Neuronal stem cell (in vitro differentiated cells): Measurements from ENCODE around the gene TTPAL.

Source experiments
- DNase-seq: peaks from one replicate; pipeline ENCODE4 v3.0.0-alpha.2; 2013; ENCODE audit warnings: low spot score
- H2AFZ ChIP-seq: one replicate; pipeline ENCODE4 v1.6.1; 2013; ENCODE audit warnings: mild to moderate bottlenecking, low read length, inconsistent platforms
- H2AK5ac ChIP-seq: 2 replicates; pipeline ENCODE4 v1.6.1; 2013; ENCODE audit warnings: low read depth, mild to moderate bottlenecking, inconsistent platforms, low read length, moderate library complexity, mixed read lengths
- H2BK120ac ChIP-seq: 2 replicates; pipeline ENCODE4 v1.6.1; 2013; ENCODE audit warnings: low read depth, mild to moderate bottlenecking, inconsistent platforms, low read length, moderate library complexity, mixed read lengths
- H2BK12ac ChIP-seq: one replicate; pipeline ENCODE4 v1.6.1; 2013; ENCODE audit warnings: low read length, inconsistent platforms
- H2BK15ac ChIP-seq: 2 replicates; pipeline ENCODE4 v1.6.1; 2013; ENCODE audit warnings: mild to moderate bottlenecking, low read length, inconsistent platforms, mixed read lengths
- H2BK5ac ChIP-seq: one replicate; pipeline ENCODE4 v1.6.1; 2013; ENCODE audit warnings: inconsistent platforms, mild to moderate bottlenecking, low read length, moderate library complexity
- H3K14ac ChIP-seq: one replicate; pipeline ENCODE4 v1.6.1; 2013; ENCODE audit warnings: low read length, inconsistent platforms
- H3K18ac ChIP-seq: 2 replicates; pipeline ENCODE4 v1.6.1; 2013; ENCODE audit warnings: low read length, inconsistent platforms
- H3K23ac ChIP-seq: 2 replicates; pipeline ENCODE4 v1.6.1; 2013; ENCODE audit warnings: low read depth, mild to moderate bottlenecking, mixed read lengths, low read length, inconsistent platforms; ENCODE audit not compliant: poor library complexity
- H3K27ac ChIP-seq: replicated peaks from 3 replicates; pipeline ENCODE4 v1.5.1; 2013; ENCODE audit warnings: low read length, inconsistent platforms
- H3K27me3 ChIP-seq, 3 experiments: 2 replicates each; pipeline ENCODE4 v1.6.1; 2013; ENCODE audit warnings: low read length in 3 of 3, mild to moderate bottlenecking in 2 of 3, inconsistent platforms in 1 of 3, low read depth in 1 of 3, mixed read lengths in 1 of 3, moderate library complexity in 1 of 3; ENCODE audit not compliant: control insufficient read depth in 3 of 3, insufficient read depth in 3 of 3
- H3K36me3 ChIP-seq, 2 donors: replicated peaks in 1 of 2; 2 replicates each; pipeline ENCODE4 v1.6.1; 2013; ENCODE audit warnings: low read length in 2 of 2; ENCODE audit not compliant: control insufficient read depth in 2 of 2, insufficient read depth in 2 of 2
- H3K4ac ChIP-seq: 2 replicates; pipeline ENCODE4 v1.6.1; 2013; ENCODE audit warnings: inconsistent platforms, mild to moderate bottlenecking, low read length, moderate library complexity
- H3K4me1 ChIP-seq, 2 donors: 1 replicate in 1 of 2; 2 replicates in 1 of 2; pipeline ENCODE4 v1.6.1; 2013; ENCODE audit warnings: low read length in 2 of 2, low read depth in 1 of 2; ENCODE audit not compliant: control insufficient read depth in 2 of 2, insufficient read depth in 1 of 2
- H3K4me2 ChIP-seq: one replicate; pipeline ENCODE4 v1.6.1; 2013; ENCODE audit warnings: mild to moderate bottlenecking, low read length, inconsistent platforms; ENCODE audit not compliant: insufficient read depth, poor library complexity, severe bottlenecking
- H3K4me3 ChIP-seq, 2 donors: 2 replicates each; pipeline ENCODE4 v1.5.1; 2013; ENCODE audit warnings: low read length in 2 of 2, mild to moderate bottlenecking in 2 of 2, inconsistent platforms in 1 of 2, moderate library complexity in 1 of 2
- H3K79me1 ChIP-seq: one replicate; pipeline ENCODE4 v1.6.1; 2013; ENCODE audit warnings: low read depth, mild to moderate bottlenecking, inconsistent platforms, low read length, moderate library complexity
- H3K9ac ChIP-seq: one replicate; pipeline ENCODE4 v1.6.1; 2013; ENCODE audit warnings: mild to moderate bottlenecking, low read depth, low read length, inconsistent platforms; ENCODE audit not compliant: poor library complexity
- H3K9me3 ChIP-seq, 2 donors: replicated peaks in 1 of 2; 2 replicates each; pipeline versions ENCODE3 to v1.6.1; 2013; ENCODE audit warnings: low read length in 2 of 2, mild to moderate bottlenecking in 2 of 2, inconsistent platforms in 1 of 2, low read depth in 1 of 2, mixed read lengths in 1 of 2, moderate library complexity in 1 of 2; ENCODE audit not compliant: control insufficient read depth in 2 of 2, insufficient read depth in 1 of 2
- H4K8ac ChIP-seq: one replicate; pipeline ENCODE4 v1.6.1; 2013; ENCODE audit warnings: low read depth, mild to moderate bottlenecking, inconsistent platforms, low read length, moderate library complexity
- H4K91ac ChIP-seq: one replicate; pipeline ENCODE4 v1.6.1; 2013; ENCODE audit warnings: low read length, low read depth, mild to moderate bottlenecking, inconsistent platforms; ENCODE audit not compliant: poor library complexity
- WGBS, 2 donors: extraction: QIAGEN DNeasy Blood & Tissue Kit; methylation state at CpG; one replicate each; pipeline ENCODE4 v1.1.7; 2013; ENCODE audit warnings: missing lambda C conversion rate in 2 of 2, mixed read lengths in 1 of 2; ENCODE audit not compliant: insufficient read length in 2 of 2, insufficient replicate concordance in 1 of 2; ENCODE audit errors: extremely low coverage in 2 of 2; 5-methylcytosine and 5-hydroxymethylcytosine counted together

The TTPAL gene

DNA sequence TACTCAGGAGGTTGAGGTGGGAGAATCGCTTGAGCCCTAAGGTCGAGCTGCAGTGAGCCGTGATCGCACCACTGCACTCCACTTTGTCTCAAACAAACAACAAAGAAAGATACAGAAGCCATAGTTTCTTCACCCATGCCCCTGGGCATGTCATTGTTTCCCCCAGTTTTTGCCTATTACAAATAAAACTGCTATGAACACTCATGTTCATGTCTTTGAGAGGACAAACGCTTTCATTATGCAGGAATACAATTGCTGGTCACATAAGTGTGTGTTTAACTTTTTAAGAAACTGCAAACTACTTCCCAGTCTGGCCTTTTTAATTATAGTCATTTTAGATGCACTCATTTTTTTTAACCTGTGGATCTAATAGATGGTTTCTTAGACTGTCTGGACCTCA lies 12.2 kb upstream of the TTPAL start:
- H2BK15ac ChIP-seq, result no peak overlapping the region
- H3K4ac ChIP-seq, result no peak overlapping the region
- H3K18ac ChIP-seq, result no peak overlapping the region
- no peak overlapping the region for H2BK120ac ChIP-seq
- H3K27ac ChIP-seq, result no peak overlapping the region
- no peak overlapping the region for H3K23ac ChIP-seq
- no peak for DNase-seq
- no peak overlapping the region for H2AK5ac ChIP-seq
- no CpG with 5 or more reads among the region's 5 CpGs for WGBS, 2 donors
- no peak overlapping the region for H2BK12ac ChIP-seq
- H4K91ac ChIP-seq, result no peak overlapping the region
- H3K14ac ChIP-seq, result no peak overlapping the region
- H4K8ac ChIP-seq, result peak overlapping the region; percentile 6
- no peak overlapping the region for H2AFZ ChIP-seq
- peaks cover 0 to 2% of the 10 kb centered on the region in 2 donors for H3K4me1 ChIP-seq
- no peak overlapping the region for H3K4me3 ChIP-seq
- H3K27me3 ChIP-seq, result peaks cover 0 to 7% (median 0%) of the 10 kb centered on the region in 3 experiments
- H3K36me3 ChIP-seq, result no peaks in the 10 kb centered on the region
- H3K9me3 ChIP-seq, result no peaks in the 10 kb centered on the region
- H3K4me2 ChIP-seq, result no peak overlapping the region
- H3K79me1 ChIP-seq, result no peaks in the 10 kb centered on the region
- H3K9ac ChIP-seq, result no peak overlapping the region
- H2BK5ac ChIP-seq, result no peak overlapping the region

DNA sequence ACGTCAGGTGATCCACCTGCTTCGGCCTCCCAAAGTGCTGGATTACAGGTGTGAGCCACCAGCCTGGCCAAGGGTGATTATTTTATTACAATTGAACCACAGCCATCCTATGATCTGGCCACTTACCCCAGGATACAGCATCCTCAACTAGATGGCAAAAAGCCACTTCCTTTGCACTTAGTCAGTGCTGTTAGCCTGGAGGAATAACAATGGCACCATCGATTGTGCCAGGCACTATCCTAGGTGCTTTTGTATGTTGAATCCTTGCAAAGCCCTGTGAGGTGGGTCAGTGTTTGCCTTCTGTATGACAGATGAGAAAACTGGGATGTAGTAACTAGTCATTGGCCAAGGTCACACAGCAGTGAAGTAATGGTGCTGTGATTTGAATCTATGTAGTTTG lies 11.2 kb upstream of the TTPAL start:
- Histone ChIP-seq H2AK5ac (no peak overlapping the region), H3K4ac (no peak overlapping the region), H3K9me3 (no peaks in the 10 kb centered on the region), H3K18ac (no peak overlapping the region), H3K36me3 (no peaks in the 10 kb centered on the region), H3K27ac (no peak overlapping the region), H2BK15ac (no peak overlapping the region), H2AFZ (no peak overlapping the region), H3K4me2 (no peak overlapping the region), H3K27me3 (peaks cover 0 to 7% (median 0%) of the 10 kb centered on the region in 3 experiments), H2BK5ac (no peak overlapping the region), H2BK120ac (no peak overlapping the region), H3K79me1 (no peaks in the 10 kb centered on the region), H3K9ac (no peak overlapping the region), H4K8ac (no peak overlapping the region), H3K4me3 (no peak overlapping the region), H3K14ac (no peak overlapping the region), H2BK12ac (no peak overlapping the region), H3K4me1 (peaks cover 0 to 2% of the 10 kb centered on the region in 2 donors), H3K23ac (no peak overlapping the region), H4K91ac (no peak overlapping the region)
- no peak for DNase-seq
- WGBS, 2 donors, result no CpG with 5 or more reads among the region's 3 CpGs

DNA sequence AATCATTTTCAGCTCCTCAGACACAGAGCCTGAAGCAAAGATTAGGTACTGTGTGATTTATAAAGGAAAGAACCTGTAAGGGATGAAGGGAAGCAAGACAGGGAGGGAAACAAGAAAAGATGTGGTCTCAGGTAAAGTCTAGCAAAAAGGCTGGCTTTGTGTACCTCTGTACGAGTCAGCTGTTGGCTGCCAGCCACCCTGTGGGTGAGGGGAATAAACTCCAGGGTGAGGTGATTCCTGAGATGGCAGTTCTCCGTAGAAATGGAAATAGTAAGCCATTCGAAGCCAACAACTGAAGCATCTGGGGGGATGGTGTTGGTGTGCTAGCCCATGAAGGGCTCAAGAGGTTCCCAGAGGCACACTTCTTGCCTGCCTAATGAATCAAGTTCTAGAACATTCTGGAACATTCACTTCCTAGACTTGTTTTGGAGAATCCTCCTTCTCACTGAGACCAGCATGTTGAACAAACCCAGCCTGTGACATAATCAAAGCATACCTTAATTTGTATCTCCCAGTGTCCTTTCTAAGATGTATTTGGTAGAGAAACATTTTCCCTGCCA lies 10.6 kb upstream of the TTPAL start:
- Histone ChIP-seq H3K27me3 (peaks cover 0 to 7% (median 0%) of the 10 kb centered on the region in 3 experiments), H3K4ac (no peak overlapping the region), H4K8ac (no peak overlapping the region), H3K18ac (no peak overlapping the region), H2AK5ac (no peak overlapping the region), H3K36me3 (no peaks in the 10 kb centered on the region), H3K79me1 (no peaks in the 10 kb centered on the region), H3K14ac (no peak overlapping the region), H3K9me3 (no peaks in the 10 kb centered on the region), H3K23ac (no peak overlapping the region), H3K9ac (no peak overlapping the region), H2BK120ac (no peak overlapping the region), H2BK12ac (no peak overlapping the region), H3K4me1 (peaks cover 0 to 2% of the 10 kb centered on the region in 2 donors), H4K91ac (no peak overlapping the region), H2BK5ac (no peak overlapping the region), H2AFZ (no peak overlapping the region), H3K4me2 (no peak overlapping the region), H2BK15ac (no peak overlapping the region), H3K4me3 (no peak overlapping the region), H3K27ac (no peak overlapping the region)
- WGBS, 2 donors, result no CpG with 5 or more reads among the region's 3 CpGs
- DNase-seq, result no peak

DNA sequence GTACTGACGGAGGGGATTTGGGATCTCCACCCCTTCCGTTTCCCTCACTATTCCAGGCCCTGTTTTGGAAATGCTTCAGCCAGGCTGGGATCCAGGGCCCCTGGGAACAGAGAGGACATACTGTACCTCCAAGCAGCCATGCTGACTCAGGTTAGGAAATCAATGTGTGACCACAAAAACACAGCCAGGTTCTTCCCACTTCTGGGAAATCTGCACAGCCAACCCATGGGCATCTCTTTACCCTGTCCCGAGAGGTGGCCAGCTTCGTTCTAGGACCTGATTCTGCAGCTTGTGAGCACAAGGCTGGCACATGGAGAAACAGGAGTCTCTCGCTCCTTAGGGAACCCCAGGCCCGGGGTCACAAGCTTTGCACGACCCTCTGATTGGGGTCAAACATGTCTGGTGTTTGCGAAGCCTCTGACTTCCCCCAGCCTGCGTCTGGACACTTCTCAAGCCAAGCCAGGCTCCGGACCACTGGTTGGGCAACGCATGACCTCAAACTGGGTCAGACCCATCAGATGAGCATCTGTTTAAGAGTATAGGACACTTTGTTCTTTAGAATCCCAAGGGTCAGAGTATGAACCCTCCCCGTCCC lies 8.3 kb upstream of the TTPAL start:
- WGBS, 2 donors, result no CpG with 5 or more reads among the region's 12 CpGs
- H3K9me3 ChIP-seq, result no peaks in the 10 kb centered on the region

More for the DNA sequence above, 8.3 kb upstream of the TTPAL start:
- no peak overlapping the region for H4K91ac ChIP-seq
- no peak overlapping the region for H2BK15ac ChIP-seq
- no peak overlapping the region for H2BK12ac ChIP-seq
- H3K23ac ChIP-seq, result no peak overlapping the region
- H4K8ac ChIP-seq, result no peak overlapping the region
- no peak overlapping the region for H2BK120ac ChIP-seq
- no peak for DNase-seq
- no peak overlapping the region for H3K4me3 ChIP-seq
- H2AK5ac ChIP-seq, result peak overlapping the region; percentile 22
- H3K18ac ChIP-seq, result no peak overlapping the region
- H3K27me3 ChIP-seq, result peaks cover 0 to 7% (median 2%) of the 10 kb centered on the region in 3 experiments
- H3K27ac ChIP-seq, result no peak overlapping the region
- no peak overlapping the region for H3K9ac ChIP-seq
- H3K4me1 ChIP-seq, result peaks cover 0 to 2% of the 10 kb centered on the region in 2 donors
- H3K36me3 ChIP-seq, result no peaks in the 10 kb centered on the region
- no peak overlapping the region for H3K4ac ChIP-seq
- H3K4me2 ChIP-seq, result no peak overlapping the region
- H3K14ac ChIP-seq, result no peak overlapping the region
- H2AFZ ChIP-seq, result peak overlapping the region; percentile 66
- no peaks in the 10 kb centered on the region for H3K79me1 ChIP-seq
- no peak overlapping the region for H2BK5ac ChIP-seq
